H1 (cell line): ENCODE results near the gene KIF26B. TPM values are rescaled to one million over a fixed set of nuclear protein-coding genes. Genes with fewer than 3 reads are reported as not detected.

Source experiments
- CTCF ChIA-PET: fragments of 300-600 bp; sonication (Branson Sonifier 250); formaldehyde crosslinking; loops from one replicate; lab custom pipeline; 2021; ENCODE audit not compliant: partially characterized antibody; lab: Charles Lee
- POLR2A ChIA-PET: fragments of 300-600 bp; sonication (Branson Sonifier 250); formaldehyde crosslinking; loops from one replicate; lab custom pipeline; 2021; ENCODE audit warnings: inconsistent platforms; ENCODE audit not compliant: partially characterized antibody; lab: Charles Lee
- DNase-seq, 2 experiments: peaks; one replicate each; pipeline versions ENCODE4 v3.0.0 to v3.0.0-alpha.2; 2010 to 2022; ENCODE audit warnings: low spot score in 2 of 2, low read depth in 1 of 2, mixed read lengths in 1 of 2
- FAIRE-seq: peaks from 2 replicates; lab custom pipeline; 2011; peaks lifted over from hg19 to GRCh38; lab: Jason Lieb, UNC
- H2AFZ ChIP-seq: 2 replicates; pipeline ENCODE4 v1.8.1; 2012; ENCODE audit warnings: low read length, inconsistent platforms
- H2AK5ac ChIP-seq: 2 replicates; pipeline ENCODE4 v1.6.1; 2013; ENCODE audit warnings: low read depth, low read length
- H2BK120ac ChIP-seq: replicated peaks from 2 replicates; pipeline ENCODE3; 2013; ENCODE audit warnings: low read depth, low read length, inconsistent platforms
- H2BK12ac ChIP-seq: 2 replicates; pipeline ENCODE4 v1.6.1; 2013; ENCODE audit warnings: low read depth, low read length
- H2BK15ac ChIP-seq: 2 replicates; pipeline ENCODE4 v1.6.1; 2013; ENCODE audit warnings: low read length
- H2BK20ac ChIP-seq: 2 replicates; pipeline ENCODE4 v1.6.1; 2013; ENCODE audit warnings: low read length
- H2BK5ac ChIP-seq: 2 replicates; pipeline ENCODE4 v1.6.1; 2013; ENCODE audit warnings: low read depth, low read length
- H3K14ac ChIP-seq: 2 replicates; pipeline ENCODE4 v1.6.1; 2013; ENCODE audit warnings: inconsistent platforms; ENCODE audit not compliant: insufficient read length
- H3K18ac ChIP-seq: 2 replicates; pipeline ENCODE4 v1.6.1; 2013; ENCODE audit warnings: low read length; ENCODE audit errors: extremely low read depth
- H3K23ac ChIP-seq: 2 replicates; pipeline ENCODE4 v1.6.1; 2013; ENCODE audit warnings: inconsistent platforms; ENCODE audit not compliant: insufficient read length
- H3K23me2 ChIP-seq: 2 replicates; pipeline ENCODE4 v1.6.1; 2013; ENCODE audit warnings: low read depth, low read length
- H3K27ac ChIP-seq: 2 replicates; pipeline ENCODE4 v1.6.1; 2011; ENCODE audit warnings: low read depth, low read length, inconsistent platforms
- H3K27me3 ChIP-seq, 4 experiments: replicated peaks in 1 of 4; 1 replicate in 1 of 4; 2 replicates in 3 of 4; pipeline versions ENCODE4 v1.6.1 to v1.8.1; 2011 to 2013; ENCODE audit warnings: low read length in 3 of 4, mild to moderate bottlenecking in 3 of 4, inconsistent platforms in 2 of 4, mixed read lengths in 2 of 4, moderate library complexity in 1 of 4; ENCODE audit not compliant: control insufficient read depth in 3 of 4, insufficient read depth in 3 of 4; ENCODE audit errors: extremely low read depth in 1 of 4
- H3K36me3 ChIP-seq, 4 experiments: 2 replicates each; pipeline versions ENCODE4 v1.6.1 to v1.8.1; 2011 to 2013; ENCODE audit warnings: mild to moderate bottlenecking in 4 of 4, low read length in 3 of 4, moderate library complexity in 2 of 4, control low read depth in 1 of 4, inconsistent platforms in 1 of 4; ENCODE audit not compliant: insufficient read depth in 4 of 4, control insufficient read depth in 2 of 4
- H3K4ac ChIP-seq: replicated peaks from 2 replicates; pipeline ENCODE3; 2013; ENCODE audit warnings: low read length, low read depth, mixed read lengths, inconsistent platforms; ENCODE audit not compliant: insufficient read length
- H3K4me1 ChIP-seq, 4 experiments: replicated peaks in 1 of 4; 1 replicate in 1 of 4; 2 replicates in 3 of 4; pipeline versions ENCODE4 v1.6.1 to v1.8.1; 2011 to 2013; ENCODE audit warnings: low read length in 3 of 4, inconsistent platforms in 2 of 4, mixed read lengths in 1 of 4; ENCODE audit not compliant: insufficient read depth in 4 of 4, control insufficient read depth in 3 of 4
- H3K4me2 ChIP-seq, 2 experiments: 2 replicates each; pipeline versions ENCODE4 v1.6.1 to v1.8.1; 2011 to 2013; ENCODE audit warnings: low read depth in 2 of 2, low read length in 2 of 2, control low read depth in 1 of 2, inconsistent platforms in 1 of 2, mild to moderate bottlenecking in 1 of 2; ENCODE audit not compliant: insufficient read depth in 1 of 2
- H3K4me3 ChIP-seq, 4 experiments: fragments of 200-600, 300-600 bp in 1 of 4; sonication (generic), shearing (Covaris generic), sonication (Bioruptor Twin) in 1 of 4; 2 replicates each; pipeline versions ENCODE4 v1.5.1 to v1.8.1; 2011 to 2016; ENCODE audit warnings: low read length in 4 of 4, low read depth in 3 of 4, control low read depth in 2 of 4, inconsistent platforms in 2 of 4, mild to moderate bottlenecking in 2 of 4, mixed read lengths in 1 of 4, moderate library complexity in 1 of 4; ENCODE audit not compliant: insufficient read depth in 2 of 4; ENCODE audit errors: extremely low read depth in 1 of 4
- H3K56ac ChIP-seq: replicated peaks from 2 replicates; pipeline ENCODE3; 2013; ENCODE audit warnings: low read depth, mild to moderate bottlenecking, mixed read lengths, low read length, inconsistent platforms; ENCODE audit not compliant: insufficient read length
- H3K79me1 ChIP-seq: 2 replicates; pipeline ENCODE4 v1.6.1; 2013; ENCODE audit warnings: low read depth, low read length, control low read depth
- H3K79me2 ChIP-seq, 2 experiments: 2 replicates each; pipeline versions ENCODE4 v1.6.1 to v1.8.1; 2012 to 2013; ENCODE audit warnings: low read length in 2 of 2, mild to moderate bottlenecking in 2 of 2, inconsistent platforms in 1 of 2; ENCODE audit not compliant: insufficient read depth in 2 of 2, control insufficient read depth in 1 of 2
- H3K9ac ChIP-seq, 4 experiments: replicated peaks in 1 of 4; 1 replicate in 1 of 4; 2 replicates in 3 of 4; pipeline versions ENCODE4 v1.6.1 to v1.8.1; 2011 to 2013; ENCODE audit warnings: low read depth in 3 of 4, low read length in 3 of 4, control low read depth in 2 of 4, mild to moderate bottlenecking in 2 of 4, moderate library complexity in 2 of 4, inconsistent platforms in 1 of 4; ENCODE audit errors: extremely low read depth in 1 of 4
- H3K9me3 ChIP-seq, 2 experiments: 2 replicates each; pipeline versions ENCODE4 v1.6.1 to v1.8.1; 2012 to 2013; ENCODE audit warnings: mild to moderate bottlenecking in 2 of 2, moderate library complexity in 2 of 2, control low read depth in 1 of 2, inconsistent platforms in 1 of 2, low read depth in 1 of 2, low read length in 1 of 2, mixed read lengths in 1 of 2; ENCODE audit not compliant: insufficient read depth in 2 of 2
- H4K20me1 ChIP-seq, 2 experiments: replicated peaks in 1 of 2; 2 replicates each; pipeline versions ENCODE3 to v1.8.1; 2011 to 2013; ENCODE audit warnings: inconsistent platforms in 2 of 2, low read length in 2 of 2, mild to moderate bottlenecking in 1 of 2; ENCODE audit not compliant: insufficient read depth in 2 of 2, control insufficient read depth in 1 of 2
- H4K5ac ChIP-seq: 2 replicates; pipeline ENCODE4 v1.6.1; 2013; ENCODE audit warnings: low read length, low read depth, mixed read lengths, inconsistent platforms; ENCODE audit not compliant: insufficient read length
- H4K8ac ChIP-seq: 2 replicates; pipeline ENCODE4 v1.8.0; 2013; ENCODE audit warnings: mild to moderate bottlenecking, moderate library complexity, low read length, inconsistent platforms; ENCODE audit not compliant: insufficient read depth; ENCODE audit errors: extremely low read depth
- H4K91ac ChIP-seq: replicated peaks from 2 replicates; pipeline ENCODE3; 2013; ENCODE audit warnings: low read length, mixed read lengths, inconsistent platforms; ENCODE audit not compliant: insufficient read length
- CBX5 ChIP-seq: fragments of 300-800, 300-1000 bp; sonication (generic); IDR thresholded peaks from 2 replicates; pipeline ENCODE4 v1.7.1; 2016; ENCODE audit warnings: antibody characterized with exemption, low read length, low read depth
- CBX8 ChIP-seq: fragments of 300-800, 300-1000 bp; sonication (generic); IDR thresholded peaks from 2 replicates; pipeline ENCODE4 v1.7.1; 2016; ENCODE audit warnings: low read depth, low read length, borderline replicate concordance
- CHD1 ChIP-seq: IDR thresholded peaks from 2 replicates; pipeline ENCODE4 v1.6.1; 2012; ENCODE audit warnings: low read depth, low read length, improper control_type of control experiment
- EZH2 ChIP-seq: fragments of 200-600 bp; sonication (generic); IDR thresholded peaks from 2 replicates; pipeline ENCODE4 v1.7.1; 2012; ENCODE audit warnings: low read depth, mild to moderate bottlenecking, moderate library complexity, low read length, inconsistent platforms; ENCODE audit not compliant: severe bottlenecking
- HDAC2 ChIP-seq, 2 experiments: fragments of 300-600 bp in 1 of 2; sonication (generic) in 1 of 2; IDR thresholded peaks; 2 replicates each; pipeline ENCODE4 v1.6.1; 2011 to 2012; ENCODE audit warnings: low read depth in 2 of 2, low read length in 2 of 2, mild to moderate bottlenecking in 2 of 2, moderate library complexity in 2 of 2, borderline replicate concordance in 1 of 2, inconsistent platforms in 1 of 2
- KDM5A ChIP-seq: fragments of 200-600 bp; IDR thresholded peaks from 2 replicates; pipeline ENCODE4 v1.7.1; 2012; ENCODE audit warnings: mild to moderate bottlenecking, low read length, inconsistent platforms, mixed read lengths
- MAFK ChIP-seq: IDR thresholded peaks from 2 replicates; pipeline ENCODE4 v1.6.1; 2012; ENCODE audit warnings: low read depth, mild to moderate bottlenecking, improper control_type of control experiment, low read length
- SAP30 ChIP-seq: fragments of 300-600 bp; sonication (generic); IDR thresholded peaks from 2 replicates; pipeline ENCODE4 v1.7.1; 2012; ENCODE audit warnings: low read length, moderate library complexity, mild to moderate bottlenecking, inconsistent platforms; ENCODE audit not compliant: insufficient read depth, insufficient replicate concordance
- SRF ChIP-seq: IDR thresholded peaks from 2 replicates; pipeline ENCODE4 v1.6.1; 2011; ENCODE audit warnings: mild to moderate bottlenecking, low read depth, low read length, moderate library complexity
- SUZ12 ChIP-seq: fragments of 200-600 bp; sonication (generic); IDR thresholded peaks from 2 replicates; pipeline ENCODE4 v1.6.1; 2012; ENCODE audit warnings: mild to moderate bottlenecking, inconsistent platforms, low read length, moderate library complexity, mixed read lengths
- YY1 ChIP-seq: IDR thresholded peaks from 2 replicates; pipeline ENCODE4 v1.6.1; 2011; ENCODE audit warnings: low read depth, mild to moderate bottlenecking, low read length
- ZNF274 ChIP-seq: IDR thresholded peaks from 2 replicates; pipeline ENCODE4 v1.7.0; 2012; ENCODE audit warnings: low read length, borderline replicate concordance; ENCODE audit errors: extremely low read depth
- WGBS, 2 experiments: shearing (Covaris generic) in 1 of 2; methylation state at CpG; one replicate each; pipeline versions ENCODE4 v1.1.6 to v1.1.7; 2013 to 2015; ENCODE audit warnings: low lambda C conversion rate in 2 of 2, mixed read lengths in 2 of 2, inconsistent platforms in 1 of 2, low coverage in 1 of 2, missing lambda C conversion rate in 1 of 2; ENCODE audit not compliant: insufficient replicate concordance in 2 of 2, insufficient coverage in 1 of 2, insufficient read length in 1 of 2; ENCODE audit errors: extremely low coverage in 1 of 2, missing lambda C conversion rate in 1 of 2; 5-methylcytosine and 5-hydroxymethylcytosine counted together
- polyA plus RNA-seq, 7 experiments: library from polyadenylated mRNA; depleted of rRNA in 3 of 7; stranded (reverse) in 5 of 7; unstranded in 2 of 7; fragments of >200 nt in 5 of 7; fragments of 200-250 nt in 2 of 7; gene quantifications; 1 replicate in 5 of 7; 2 replicates in 1 of 7; 4 replicates in 1 of 7; pipeline versions ENCODE4 v1.2.1 to v1.2.3, GENCODE V29; 2011 to 2013; ENCODE audit warnings: missing spikeins in 2 of 7, mixed read lengths in 2 of 7
- total RNA-seq: library from RNA; stranded (reverse); fragmentation: NEBNext Ultra II Directional; extraction: Animal tissue kit (Norgen Biotek cat#: 25700); gene quantifications from 2 replicates; pipeline ENCODE4 v1.2.1, GENCODE V29; 2021
- TF ChIP-seq, protein P1 (sequence below): IDR thresholded peaks from 2 replicates; pipeline ENCODE4 v1.6.1; 2011; ENCODE audit warnings: low read length, improper control_type of control experiment

Gene KIF26B
- total and polyA plus RNA-seq, 2 of the 8 experiments (the other 6 are each of a cell fraction or from before 2014, with no cell fraction given), result 0.06 to 0.28 TPM

DNA sequence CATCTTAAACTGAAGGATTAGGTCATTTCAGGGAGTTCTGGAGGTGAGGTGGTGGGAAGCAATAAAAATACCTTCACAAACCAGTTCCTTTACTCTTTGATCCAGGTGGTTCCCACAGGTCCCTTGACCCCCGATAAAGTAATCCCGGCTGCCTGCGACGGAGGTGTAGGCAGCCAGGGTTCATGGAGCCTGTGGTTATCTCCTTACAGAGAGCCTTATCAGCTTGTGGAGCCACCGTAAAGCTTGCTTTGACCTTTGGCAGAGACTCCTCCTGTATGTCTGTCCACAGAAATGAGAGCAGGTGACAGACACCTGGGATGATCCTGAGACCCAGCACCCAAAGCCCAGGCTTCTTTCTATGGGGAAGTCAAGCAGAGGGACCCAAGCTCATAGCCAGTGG is 243.4 kb downstream of the KIF26B start:
- Histone ChIP-seq H4K5ac (no peak overlapping the region), H3K27ac (no peak overlapping the region), H4K20me1 (no peaks in the 10 kb centered on the region), H2AK5ac (no peak overlapping the region), H2BK5ac (no peak overlapping the region), H3K23me2 (no peaks in the 10 kb centered on the region), H3K4me3 (no peak overlapping the region), H3K9me3 (no peaks in the 10 kb centered on the region), H4K91ac (no peak overlapping the region), H2BK15ac (no peak overlapping the region), H3K14ac (no peak overlapping the region), H3K79me1 (no peaks in the 10 kb centered on the region), H3K79me2 (no peaks in the 10 kb centered on the region), H3K27me3 (no peaks in the 10 kb centered on the region), H3K56ac (no peak overlapping the region), H3K9ac (no peak overlapping the region), H3K4ac (no peak overlapping the region), H2AFZ (no peak overlapping the region), H2BK12ac (no peak overlapping the region), H3K4me2 (no peak overlapping the region), H3K23ac (no peak overlapping the region), H3K36me3 (no peaks in the 10 kb centered on the region), H3K4me1 (no peaks in the 10 kb centered on the region), H2BK20ac (no peak overlapping the region), H2BK120ac (no peak overlapping the region), H4K8ac (no peak overlapping the region), H3K18ac (no peak overlapping the region)
- ChIA-PET POLR2A (no interaction called here), CTCF (interaction anchor here (0.6 to 1.0 kb wide), 3 partner anchors 174 to 245 kb away, joined by 3 to 6 read pairs (median 4); no protein-coding TSS in a partner anchor)
- FAIRE-seq (no peak), DNase-seq (no peak)
- 92% methylated on average over 5 of the region's 5 CpGs; no CpG with 5 or more reads in 1 of the 2 experiments for WGBS, 2 experiments
- TF ChIP-seq KDM5A (no peak), SUZ12 (no peak), SRF (no peak), CHD1 (no peak), CBX8 (no peak), YY1 (no peak), ZNF274 (no peak), CBX5 (no peak), EZH2 (no peak), HDAC2 (IDR thresholded peaks at IDR 0.05; ENCODE audit: borderline replicate concordance in 1 of 2, low read depth in 2 of 2, low read length in 2 of 2) (no peak), SAP30 (no peak), MAFK (no peak)
- TF ChIP-seq, protein P1, sequence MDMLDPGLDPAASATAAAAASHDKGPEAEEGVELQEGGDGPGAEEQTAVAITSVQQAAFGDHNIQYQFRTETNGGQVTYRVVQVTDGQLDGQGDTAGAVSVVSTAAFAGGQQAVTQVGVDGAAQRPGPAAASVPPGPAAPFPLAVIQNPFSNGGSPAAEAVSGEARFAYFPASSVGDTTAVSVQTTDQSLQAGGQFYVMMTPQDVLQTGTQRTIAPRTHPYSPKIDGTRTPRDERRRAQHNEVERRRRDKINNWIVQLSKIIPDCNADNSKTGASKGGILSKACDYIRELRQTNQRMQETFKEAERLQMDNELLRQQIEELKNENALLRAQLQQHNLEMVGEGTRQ, result no peak
